ENCODE results near the gene UBXN6.

- TF ChIP-seq POLR2A (IDR thresholded peaks at IDR 0.05) (no peak), CTCF (IDR thresholded peaks at IDR 0.05 in 4 of 5, conservative IDR thresholded peaks at IDR 0.05 in 1 of 5) (no peak)
These were observed 46.2 kb upstream of the UBXN6 start for GRCh38 chr19:4503825-4504170.

Measured in gastrocnemius medialis (tissue), 4 donors.